GM10266 (cell line): ENCODE results near the gene LIG3.

Source experiments
- DNase-seq: peaks from one replicate; pipeline ENCODE4 v3.0.0; 2012; ENCODE audit errors: extremely low spot score
- TF ChIP-seq, protein P1 (sequence below): IDR thresholded peaks from 2 replicates; pipeline ENCODE4 v1.5.1; 2012; ENCODE audit warnings: mild to moderate bottlenecking, low read depth; ENCODE audit not compliant: control insufficient read depth, insufficient read depth; ENCODE audit errors: missing control alignments

Gene LIG3

GRCh38 chr17:35052780-35053179 is 72.5 kb downstream of the LIG3 start:
- DNase-seq: no peak

GRCh38 chr17:35053204-35053603 is 72.9 kb downstream of the LIG3 start:
- TF ChIP-seq, protein P1, sequence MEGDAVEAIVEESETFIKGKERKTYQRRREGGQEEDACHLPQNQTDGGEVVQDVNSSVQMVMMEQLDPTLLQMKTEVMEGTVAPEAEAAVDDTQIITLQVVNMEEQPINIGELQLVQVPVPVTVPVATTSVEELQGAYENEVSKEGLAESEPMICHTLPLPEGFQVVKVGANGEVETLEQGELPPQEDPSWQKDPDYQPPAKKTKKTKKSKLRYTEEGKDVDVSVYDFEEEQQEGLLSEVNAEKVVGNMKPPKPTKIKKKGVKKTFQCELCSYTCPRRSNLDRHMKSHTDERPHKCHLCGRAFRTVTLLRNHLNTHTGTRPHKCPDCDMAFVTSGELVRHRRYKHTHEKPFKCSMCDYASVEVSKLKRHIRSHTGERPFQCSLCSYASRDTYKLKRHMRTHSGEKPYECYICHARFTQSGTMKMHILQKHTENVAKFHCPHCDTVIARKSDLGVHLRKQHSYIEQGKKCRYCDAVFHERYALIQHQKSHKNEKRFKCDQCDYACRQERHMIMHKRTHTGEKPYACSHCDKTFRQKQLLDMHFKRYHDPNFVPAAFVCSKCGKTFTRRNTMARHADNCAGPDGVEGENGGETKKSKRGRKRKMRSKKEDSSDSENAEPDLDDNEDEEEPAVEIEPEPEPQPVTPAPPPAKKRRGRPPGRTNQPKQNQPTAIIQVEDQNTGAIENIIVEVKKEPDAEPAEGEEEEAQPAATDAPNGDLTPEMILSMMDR: no peak
- no peak for DNase-seq

More at GRCh38 chr17:35052780-35053179, 72.5 kb downstream of the LIG3 start:
- TF ChIP-seq, protein P1: no peak

GRCh38 chr17:35056013-35056412 is 75.7 kb downstream of the LIG3 start:
- DNase-seq: no peak
- TF ChIP-seq, protein P1: no peak

DNA sequence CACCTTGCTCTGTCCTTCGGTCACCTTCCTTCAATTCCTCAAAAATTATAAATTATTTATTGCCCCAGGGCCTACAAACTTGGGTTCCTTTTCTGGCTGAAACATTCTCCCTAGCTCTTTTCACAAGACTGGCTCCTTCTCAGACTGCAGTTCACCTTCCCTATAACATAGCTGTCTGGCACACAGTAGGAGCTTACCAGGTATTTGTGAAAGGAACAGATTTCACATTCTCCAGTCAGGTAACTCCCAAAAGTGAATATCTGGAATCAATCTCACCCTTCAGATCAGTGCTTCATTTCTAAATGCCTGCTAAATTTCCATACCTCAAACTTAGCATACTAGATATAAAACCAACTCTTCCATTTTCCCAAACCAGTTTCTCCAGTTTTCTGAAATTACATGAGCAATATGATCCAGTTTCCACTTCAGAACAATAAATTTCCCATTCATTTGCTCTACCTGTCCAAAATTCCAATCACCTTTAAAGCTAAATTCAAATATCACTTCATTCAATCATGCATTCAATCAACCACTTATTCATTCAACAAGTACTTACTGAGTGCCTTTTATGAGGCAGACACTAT is 77.1 kb downstream of the LIG3 start:
- no peak for DNase-seq

More for the DNA sequence above, 77.1 kb downstream of the LIG3 start:
- TF ChIP-seq, protein P1: no peak
